OCI-LY7 (cell line): ENCODE data around the gene CENPP. TPM values are rescaled to one million over a fixed set of nuclear protein-coding genes. Genes with fewer than 3 reads are reported as not detected.

Experiments
- BruUV-seq: library from RNA; stranded (reverse); fragments of 400-500 nt; replicated peaks from 2 replicates; lab custom pipeline; 2021; lab: Mats Ljungman, UMichigan
- CTCF ChIA-PET: fragments of 300-600 bp; sonication (Branson Sonifier 250); formaldehyde crosslinking; loops from one replicate; lab custom pipeline; 2022; ENCODE audit warnings: antibody characterized with exemption; ENCODE audit not compliant: unreplicated experiment; lab: Charles Lee
- POLR2A ChIA-PET: fragments of 300-600 bp; sonication (Branson Sonifier 250); formaldehyde crosslinking; loops from one replicate; lab custom pipeline; 2022; ENCODE audit warnings: antibody characterized with exemption; lab: Charles Lee
- DNase-seq: peaks from one replicate; pipeline ENCODE4 v3.0.0-alpha.2; 2015; ENCODE audit warnings: low spot score
- H2AFZ ChIP-seq: fragments of 200-600 bp; sonication (generic), shearing (Covaris generic); 2 replicates; pipeline ENCODE4 v1.6.1; 2014; ENCODE audit warnings: mild to moderate bottlenecking, antibody characterized with exemption, low read length, moderate library complexity
- H3K27ac ChIP-seq: fragments of 200-600 bp; sonication (generic); 2 replicates; pipeline ENCODE4 v1.5.1; 2014; ENCODE audit warnings: mixed run types, low read depth, mild to moderate bottlenecking, moderate library complexity, low read length, inconsistent platforms; ENCODE audit not compliant: poor library complexity, severe bottlenecking
- H3K36me3 ChIP-seq: fragments of 200-600 bp; sonication (generic); 2 replicates; pipeline ENCODE4 v1.6.1; 2014; ENCODE audit warnings: mild to moderate bottlenecking, antibody characterized with exemption, low read length, moderate library complexity, mixed read lengths; ENCODE audit not compliant: insufficient read depth
- H3K4me1 ChIP-seq: fragments of 200-600 bp; sonication (generic); 2 replicates; pipeline ENCODE4 v1.5.1; 2014; ENCODE audit warnings: mild to moderate bottlenecking, low read length; ENCODE audit not compliant: insufficient read depth, poor library complexity, severe bottlenecking
- H3K4me2 ChIP-seq: fragments of 200-600 bp; sonication (generic); 2 replicates; pipeline ENCODE4 v1.6.1; 2014; ENCODE audit warnings: mild to moderate bottlenecking, low read length
- H3K4me3 ChIP-seq: fragments of 200-600 bp; sonication (generic); 2 replicates; pipeline ENCODE4 v1.5.1; 2014; ENCODE audit warnings: mild to moderate bottlenecking, low read depth, low read length; ENCODE audit not compliant: poor library complexity, severe bottlenecking
- H3K79me2 ChIP-seq: fragments of 200-600 bp; sonication (generic); 2 replicates; pipeline ENCODE4 v1.6.1; 2016; ENCODE audit warnings: low read depth, mild to moderate bottlenecking, low read length, moderate library complexity, mixed read lengths; ENCODE audit not compliant: insufficient read depth
- H3K9me2 ChIP-seq: fragments of 200-600 bp; sonication (generic); 2 replicates; pipeline ENCODE4 v1.6.1; 2016; ENCODE audit warnings: mild to moderate bottlenecking, low read length, mixed read lengths; ENCODE audit not compliant: insufficient read depth
- H3K9me3 ChIP-seq: fragments of 200-600 bp; sonication (generic); 2 replicates; pipeline ENCODE4 v1.6.1; 2014; ENCODE audit warnings: mild to moderate bottlenecking, mixed run types, low read length, mixed read lengths
- H4K20me1 ChIP-seq: fragments of 200-600 bp; sonication (generic); 2 replicates; pipeline ENCODE4 v1.6.1; 2014; ENCODE audit warnings: mild to moderate bottlenecking, antibody characterized with exemption, low read length, moderate library complexity, mixed read lengths; ENCODE audit not compliant: insufficient read depth
- EZH2phosphoT487 ChIP-seq: fragments of 200-600 bp; sonication (generic); IDR thresholded peaks from 2 replicates; pipeline ENCODE4 v1.6.1; 2018; ENCODE audit warnings: low read depth, borderline replicate concordance, mild to moderate bottlenecking, mixed run types, antibody characterized with exemption, low read length, moderate library complexity, mixed read lengths
- intact Hi-C: fragments of 100-400 bp; cut with micrococcal nuclease; formaldehyde crosslinking; loops from one replicate; pipeline ENCODE4 v1.10.0; 2022; ENCODE audit not compliant: unreplicated experiment
- total RNA-seq, 2 experiments: library from RNA; depleted of rRNA in 1 of 2; stranded (reverse); fragments of >200 nt in 1 of 2; shearing (Covaris generic) in 1 of 2; gene quantifications; 2 replicates each; pipeline ENCODE4 v1.2.3, GENCODE V29; 2014 to 2022
- TF ChIP-seq, protein P1 (sequence below): fragments of 200-600 bp; sonication (generic); conservative IDR thresholded peaks from 2 replicates; pipeline ENCODE4 v1.5.1; 2014; ENCODE audit warnings: mild to moderate bottlenecking, antibody characterized with exemption, low read length, moderate library complexity, mixed read lengths

CENPP gene
- total RNA-seq, 2 experiments from 2014 or later, result 25.4 to 30.9 TPM

DNA sequence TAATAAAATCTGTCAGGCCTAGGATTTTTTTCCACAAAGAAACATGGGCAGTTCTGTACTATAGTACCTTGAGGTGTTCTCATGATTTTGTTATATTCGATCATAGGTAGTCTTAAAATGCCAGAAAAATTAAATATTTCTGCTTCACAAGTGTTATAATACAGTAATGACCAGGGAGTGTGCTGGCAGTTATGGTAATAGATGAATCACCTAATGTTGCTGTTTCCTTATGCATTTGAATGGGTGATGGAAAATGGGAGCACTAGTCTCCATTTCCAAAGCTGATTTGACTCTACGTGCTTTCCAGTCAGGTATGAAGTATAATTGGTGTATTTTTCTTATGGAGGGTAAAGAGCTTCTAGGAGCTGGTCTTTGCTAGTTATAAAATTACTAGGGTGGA is 54.9 kb downstream of the CENPP start:
- Histone ChIP-seq H3K27ac (no peak overlapping the region), H4K20me1 (no peaks in the 10 kb centered on the region), H3K4me2 (no peak overlapping the region), H3K4me3 (no peak overlapping the region), H3K9me2 (no peaks in the 10 kb centered on the region), H3K79me2 (no peaks in the 10 kb centered on the region), H3K36me3 (peaks cover 21% of the 10 kb centered on the region), H3K9me3 (no peaks in the 10 kb centered on the region), H3K4me1 (no peaks in the 10 kb centered on the region), H2AFZ (no peak overlapping the region)
- intact Hi-C loops, result no loop called here
- TSS peak; percentile 19 for BruUV-seq
- DNase-seq, result no peak
- POLR2A ChIA-PET, result interaction anchor here (0.6 to 1.1 kb wide), 2 partner anchors 13 to 139 kb away, joined by 3 read pairs; no protein-coding TSS in a partner anchor
- CTCF ChIA-PET, result no interaction called here
- no peak for TF ChIP-seq EZH2phosphoT487
- TF ChIP-seq, protein P1, sequence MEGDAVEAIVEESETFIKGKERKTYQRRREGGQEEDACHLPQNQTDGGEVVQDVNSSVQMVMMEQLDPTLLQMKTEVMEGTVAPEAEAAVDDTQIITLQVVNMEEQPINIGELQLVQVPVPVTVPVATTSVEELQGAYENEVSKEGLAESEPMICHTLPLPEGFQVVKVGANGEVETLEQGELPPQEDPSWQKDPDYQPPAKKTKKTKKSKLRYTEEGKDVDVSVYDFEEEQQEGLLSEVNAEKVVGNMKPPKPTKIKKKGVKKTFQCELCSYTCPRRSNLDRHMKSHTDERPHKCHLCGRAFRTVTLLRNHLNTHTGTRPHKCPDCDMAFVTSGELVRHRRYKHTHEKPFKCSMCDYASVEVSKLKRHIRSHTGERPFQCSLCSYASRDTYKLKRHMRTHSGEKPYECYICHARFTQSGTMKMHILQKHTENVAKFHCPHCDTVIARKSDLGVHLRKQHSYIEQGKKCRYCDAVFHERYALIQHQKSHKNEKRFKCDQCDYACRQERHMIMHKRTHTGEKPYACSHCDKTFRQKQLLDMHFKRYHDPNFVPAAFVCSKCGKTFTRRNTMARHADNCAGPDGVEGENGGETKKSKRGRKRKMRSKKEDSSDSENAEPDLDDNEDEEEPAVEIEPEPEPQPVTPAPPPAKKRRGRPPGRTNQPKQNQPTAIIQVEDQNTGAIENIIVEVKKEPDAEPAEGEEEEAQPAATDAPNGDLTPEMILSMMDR, result no peak

DNA sequence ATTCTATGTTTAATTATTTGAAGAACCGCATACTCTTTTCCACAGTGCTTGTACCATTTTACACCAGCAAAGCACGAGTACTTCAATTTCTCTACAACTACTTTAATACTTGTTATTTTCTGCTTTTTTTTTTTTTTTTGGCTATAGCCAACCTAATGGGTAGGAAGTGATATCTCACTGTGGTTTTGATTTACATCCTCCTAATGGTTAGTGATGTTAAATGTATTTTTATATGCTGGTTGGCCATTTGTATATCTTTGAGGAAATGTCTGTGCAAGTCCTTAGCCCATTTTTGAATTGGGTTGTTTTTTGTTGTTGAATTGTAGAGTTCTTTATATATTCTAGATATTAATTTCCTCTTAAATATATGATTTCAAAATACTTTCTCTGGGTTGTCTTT is 56.0 kb downstream of the CENPP start:
- Histone ChIP-seq H3K27ac (no peak overlapping the region), H4K20me1 (no peaks in the 10 kb centered on the region), H3K9me3 (no peaks in the 10 kb centered on the region), H3K9me2 (no peaks in the 10 kb centered on the region), H3K4me2 (no peak overlapping the region), H2AFZ (no peak overlapping the region), H3K4me1 (no peaks in the 10 kb centered on the region), H3K4me3 (no peak overlapping the region), H3K79me2 (no peaks in the 10 kb centered on the region), H3K36me3 (peaks cover 21% of the 10 kb centered on the region)
- ChIA-PET POLR2A (no interaction called here), CTCF (no interaction called here)
- TF ChIP-seq, protein P1, result no peak
- no peak for TF ChIP-seq EZH2phosphoT487
- no TSS peak for BruUV-seq
- no peak for DNase-seq
- intact Hi-C loops, result no loop called here

GRCh38 chr9:92384375-92384774 is 58.6 kb downstream of the CENPP start:
- no peak for TF ChIP-seq EZH2phosphoT487
- TF ChIP-seq, protein P1, result no peak

More at GRCh38 chr9:92384375-92384774, 58.6 kb downstream of the CENPP start:
- TSS peak; percentile 18 for BruUV-seq
- H3K9me2 ChIP-seq, result no peaks in the 10 kb centered on the region
- H4K20me1 ChIP-seq, result no peaks in the 10 kb centered on the region
- no peak overlapping the region for H3K4me3 ChIP-seq
- no peak overlapping the region for H2AFZ ChIP-seq
- H3K36me3 ChIP-seq, result peaks cover 21% of the 10 kb centered on the region
- ChIA-PET CTCF (no interaction called here), POLR2A (no interaction called here)
- no peak overlapping the region for H3K4me2 ChIP-seq
- H3K27ac ChIP-seq, result no peak overlapping the region
- DNase-seq, result no peak
- intact Hi-C loops, result no loop called here
- H3K79me2 ChIP-seq, result no peaks in the 10 kb centered on the region
- no peaks in the 10 kb centered on the region for H3K4me1 ChIP-seq
- no peaks in the 10 kb centered on the region for H3K9me3 ChIP-seq
